OCI-LY3 (cell line): Measurements from ENCODE around the gene DLD.

Experiments
- CTCF ChIP-seq: fragments of 200-600, 300-600 bp; sonication (generic); IDR thresholded peaks from 2 replicates; pipeline ENCODE4 v1.5.1; 2014; ENCODE audit warnings: antibody characterized with exemption, low read length, low read depth
- EZH2phosphoT487 ChIP-seq: fragments of 200-600 bp; shearing (Covaris generic); IDR thresholded peaks from 2 replicates; pipeline ENCODE4 v1.6.1; 2018; ENCODE audit warnings: antibody characterized with exemption, mixed run types, low read depth

GRCh38 chr7:107911981-107912380 lies 21.0 kb downstream of the DLD start:
- TF ChIP-seq CTCF (no peak), EZH2phosphoT487 (no peak)
